ENCODE data around the gene SPG11. TPM values are rescaled to one million over a fixed set of nuclear protein-coding genes. Genes with fewer than 3 reads are reported as not detected.
"Not testable (repeated sequence)": the region's sequence is repeated elsewhere in the genome, so short reads cannot be mapped to it uniquely, and the experiment has no call there.

The SPG11 gene
- polyA plus RNA-seq, 12 donors: 32.7 to 87.2 (median 38.9) TPM; not detected in 1

DNA sequence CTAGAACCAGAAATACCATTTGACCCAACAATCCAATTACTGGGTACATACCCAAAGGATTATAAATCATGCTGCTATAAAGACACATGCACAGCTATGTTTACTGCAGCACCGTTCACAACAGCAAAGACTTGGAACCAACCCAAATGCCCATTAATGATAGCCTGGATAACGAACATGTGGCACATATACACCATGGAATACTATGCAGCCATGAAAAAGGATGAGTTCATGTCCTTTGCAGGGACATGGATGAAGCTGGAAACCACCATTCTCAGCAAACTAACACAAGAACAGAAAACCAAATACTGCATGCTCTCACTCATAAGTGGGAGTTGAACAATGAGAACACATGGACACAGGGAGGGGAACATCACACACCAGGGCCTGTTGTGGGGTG is 25.9 kb upstream of the SPG11 start:
- not testable (repeated sequence) for DNase-seq

DNA sequence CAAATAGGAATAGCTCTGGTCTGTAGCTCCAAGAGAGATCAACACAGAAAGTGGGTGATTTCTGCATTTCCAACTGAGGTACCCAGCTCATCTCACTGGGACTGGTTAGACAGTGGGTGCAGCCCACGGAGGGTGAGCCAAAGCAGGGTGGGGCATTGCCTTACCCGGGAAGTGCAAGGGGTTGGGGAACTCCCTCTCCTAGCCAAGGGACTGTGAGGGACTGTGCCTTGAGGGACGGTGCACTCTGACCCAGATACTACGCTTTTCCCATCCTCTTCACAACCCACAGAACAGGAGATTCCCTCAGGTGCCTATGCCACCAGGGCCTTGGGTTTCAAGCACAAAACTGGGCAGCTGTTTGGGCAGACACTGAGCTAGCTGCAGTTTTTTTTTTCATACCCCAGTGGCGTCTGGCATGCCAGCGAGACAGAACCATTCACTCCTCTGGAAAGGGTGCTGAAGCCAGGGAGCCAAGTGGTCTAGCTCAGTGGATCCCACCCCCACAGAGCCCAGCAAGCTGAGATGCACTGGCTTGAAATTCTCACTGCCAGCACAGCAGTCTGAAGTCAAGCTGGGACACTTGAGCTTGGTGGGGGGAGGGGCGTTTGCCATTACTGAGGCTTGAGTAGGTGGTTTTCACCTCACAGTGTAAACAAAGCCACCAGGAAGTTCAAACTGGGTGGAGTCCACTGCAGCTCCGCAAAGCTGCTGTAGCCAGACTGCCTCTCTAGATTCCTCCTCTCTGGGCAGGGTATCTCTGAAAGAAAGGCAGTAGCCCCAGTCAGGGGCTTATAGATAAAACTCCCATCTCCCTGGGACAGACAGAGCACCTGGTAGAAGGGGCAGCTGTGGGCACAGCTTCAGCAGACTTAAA is 19.6 kb upstream of the SPG11 start:
- DNase-seq: not testable (repeated sequence)

DNA sequence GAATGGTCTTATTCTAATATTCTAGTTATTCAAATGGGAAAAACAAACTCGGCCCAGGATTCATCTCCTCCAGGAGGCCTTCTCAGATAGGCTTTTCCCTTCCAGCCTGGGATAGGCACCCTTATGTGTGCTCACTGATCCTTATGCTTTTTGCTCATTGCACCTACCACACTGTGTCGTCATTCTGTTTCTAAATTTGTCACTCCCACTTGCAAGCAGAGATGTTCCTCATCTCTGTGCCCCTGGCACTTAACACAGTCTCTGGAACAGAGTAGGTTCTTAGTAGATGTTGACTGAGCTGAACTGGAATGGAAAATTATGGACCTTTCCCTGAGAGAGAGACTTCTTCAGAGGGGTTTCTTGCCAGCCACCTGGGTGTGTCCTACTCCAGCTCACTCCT is 18.7 kb upstream of the SPG11 start:
- no peak for DNase-seq

DNA sequence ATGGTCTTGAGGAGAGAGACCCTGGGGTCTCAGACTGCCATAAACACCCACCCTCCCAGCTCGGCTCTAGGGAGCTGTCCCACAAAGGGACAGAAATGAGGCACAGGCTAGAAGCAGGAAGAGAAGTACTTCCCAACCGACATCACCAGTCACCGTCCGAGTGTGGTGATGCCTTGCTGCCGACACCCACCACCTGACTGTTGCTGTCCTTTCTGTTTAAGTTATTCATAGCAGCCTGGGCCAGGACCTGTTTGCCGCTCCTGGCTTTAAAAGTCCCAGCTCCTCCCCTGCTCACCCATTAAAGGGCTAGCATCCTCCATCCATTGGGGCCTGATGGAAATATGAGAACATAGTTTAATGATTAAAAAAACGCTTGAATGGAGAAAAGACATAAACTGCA is 13.2 kb upstream of the SPG11 start:
- DNase-seq: no peak

DNA sequence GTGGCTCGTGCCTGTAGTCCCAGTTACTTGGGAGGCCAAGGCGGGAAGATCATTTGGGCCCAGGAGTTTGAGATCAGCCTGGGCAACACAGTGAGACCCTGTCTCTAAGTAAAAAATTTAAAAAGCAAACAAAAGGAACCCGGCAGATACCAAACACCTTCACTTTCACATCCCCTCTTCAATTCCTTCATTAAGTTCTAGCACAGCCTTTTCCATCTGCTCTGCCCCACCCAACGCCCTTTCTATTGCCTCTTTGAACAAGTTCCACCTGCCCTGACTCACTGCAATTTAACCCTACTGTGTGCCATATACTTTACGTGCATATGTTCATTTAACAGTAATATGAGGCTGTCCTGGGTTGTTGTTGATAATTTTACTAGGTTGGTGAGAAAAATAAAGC is 12.4 kb upstream of the SPG11 start:
- no peak for DNase-seq

DNA sequence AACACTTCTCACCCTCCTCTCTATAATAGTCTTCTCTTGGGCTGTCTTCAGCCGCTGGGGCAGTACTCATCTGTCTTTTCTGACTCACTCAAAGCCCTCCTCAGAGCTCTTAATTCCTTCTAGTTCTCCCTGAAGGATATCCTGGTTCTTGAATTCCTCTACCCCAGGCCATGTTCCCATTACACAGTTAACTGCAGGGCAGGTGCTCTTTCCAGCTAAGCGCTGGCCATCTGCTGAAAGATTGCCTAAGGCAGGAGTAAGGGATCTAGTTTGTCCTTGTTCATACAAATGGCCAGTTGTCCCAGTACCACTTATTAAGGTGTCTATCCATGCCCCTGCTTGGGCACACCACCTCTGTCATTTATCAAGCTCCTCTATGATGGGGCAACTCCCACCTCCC is 10.2 kb upstream of the SPG11 start:
- DNase-seq: no peak

DNA sequence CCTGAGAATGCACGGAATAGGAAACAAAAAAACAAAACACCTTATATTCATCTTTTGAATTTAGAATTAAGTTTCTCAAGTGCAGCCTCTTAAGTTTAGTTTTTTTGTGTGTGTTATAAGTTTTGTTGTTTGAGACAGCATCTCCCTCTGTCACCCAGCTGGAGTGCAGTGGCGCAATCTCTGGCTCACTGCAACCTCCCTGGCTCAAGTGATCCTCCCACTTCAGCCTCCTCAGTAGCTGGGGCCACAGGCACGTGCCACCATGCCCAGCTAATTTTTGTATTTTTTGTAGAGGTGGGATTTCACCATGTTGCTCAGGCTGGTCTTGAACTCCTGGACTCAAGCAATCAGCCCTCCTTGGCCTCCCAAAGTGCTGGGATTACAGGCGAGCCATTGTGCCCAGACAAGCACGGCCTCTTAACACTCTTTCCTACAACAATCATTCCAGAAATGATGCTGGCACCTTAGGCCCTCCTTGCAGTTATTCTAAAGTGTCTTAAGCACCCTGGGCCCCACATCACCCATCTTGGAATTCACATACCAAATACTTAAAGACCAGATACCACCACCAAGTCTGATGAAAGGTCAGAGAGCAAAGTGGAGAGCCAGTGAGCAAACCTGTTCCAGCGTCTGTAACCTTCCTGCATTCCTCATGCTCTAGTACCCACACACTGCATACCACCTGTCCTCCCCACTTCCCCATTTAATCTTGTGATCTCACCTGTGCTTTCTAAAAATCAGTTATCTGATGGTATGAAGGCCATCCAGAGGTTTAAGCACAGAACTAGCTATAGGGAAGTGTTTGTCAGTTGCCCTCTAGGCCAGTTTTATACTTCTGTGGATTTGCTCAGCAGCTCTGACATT is 6.9 kb upstream of the SPG11 start:
- no peak for DNase-seq

DNA sequence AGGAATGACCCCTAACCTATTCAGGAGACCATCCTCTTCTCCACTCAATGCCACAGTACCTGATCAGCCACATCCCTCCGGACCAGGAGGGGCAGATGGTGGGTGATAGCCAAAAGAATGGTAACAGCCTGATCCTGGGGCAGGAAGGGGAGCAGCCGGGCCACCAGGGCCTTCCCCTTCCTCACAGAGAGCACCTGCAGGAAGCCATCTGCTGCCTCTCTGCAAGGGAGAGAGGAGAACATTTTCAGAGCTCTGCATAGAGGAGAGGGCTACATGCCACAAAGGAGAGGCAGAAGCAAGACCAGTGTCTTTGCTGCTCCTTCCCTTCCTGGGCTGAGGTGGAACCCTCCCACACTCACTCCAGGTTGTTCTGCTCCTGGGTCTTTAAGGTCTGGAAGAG is 5.5 kb upstream of the SPG11 start:
- no peak for DNase-seq

DNA sequence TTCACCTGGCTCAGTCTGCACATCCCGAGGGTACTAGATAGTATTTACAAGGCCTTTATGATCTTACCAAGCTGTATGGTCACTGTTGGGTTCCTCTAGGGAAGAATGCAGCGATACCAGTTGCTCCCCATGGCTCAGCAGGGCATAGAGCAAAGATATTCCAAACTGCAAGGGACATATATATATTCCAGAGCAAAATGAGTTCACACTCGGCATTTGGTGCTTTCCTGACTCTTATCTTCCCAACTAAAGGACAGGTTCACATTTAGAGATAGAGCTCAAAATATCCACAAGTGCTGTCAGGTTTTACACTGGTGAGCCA is 3.5 kb upstream of the SPG11 start:
- DNase-seq: no peak

DNA sequence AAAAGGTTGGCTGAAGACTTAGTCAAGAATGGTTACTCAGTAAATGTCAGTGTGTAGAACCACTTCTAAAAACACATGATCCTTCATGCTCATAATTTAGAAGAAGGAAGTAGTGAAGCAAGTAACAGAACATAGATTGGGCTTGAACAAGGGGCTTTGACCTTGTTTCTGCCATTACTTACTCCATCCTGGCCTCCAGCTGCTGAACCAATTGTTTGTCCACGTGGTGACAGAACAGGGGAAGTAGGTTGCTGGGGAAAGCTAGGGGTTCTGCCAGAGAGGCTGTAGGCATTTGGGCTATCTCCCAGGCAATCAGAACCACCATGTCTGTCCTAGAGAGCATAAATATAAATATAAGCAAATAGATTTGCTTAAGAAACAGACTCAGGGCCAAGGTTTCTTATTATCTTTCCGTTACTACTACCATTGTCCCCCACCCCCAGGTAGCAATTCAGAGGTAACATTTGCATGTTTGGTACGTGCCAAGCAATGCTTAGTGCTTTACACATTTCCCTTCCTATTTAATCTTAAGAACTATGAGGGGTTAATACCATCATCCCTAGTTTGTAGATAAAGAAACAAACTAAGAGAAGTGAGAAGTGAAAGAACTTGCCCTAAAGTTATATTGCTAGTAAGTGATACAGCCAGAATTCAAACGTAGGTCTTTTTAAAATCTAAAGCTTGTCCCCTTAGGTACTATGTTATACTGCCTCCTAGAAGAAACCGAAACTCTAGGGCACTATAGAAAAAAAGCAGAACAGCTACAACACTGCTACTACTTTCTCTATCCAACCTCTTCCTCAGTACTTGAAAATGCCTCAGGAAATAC is 3.0 kb upstream of the SPG11 start:
- DNase-seq: no peak

DNA sequence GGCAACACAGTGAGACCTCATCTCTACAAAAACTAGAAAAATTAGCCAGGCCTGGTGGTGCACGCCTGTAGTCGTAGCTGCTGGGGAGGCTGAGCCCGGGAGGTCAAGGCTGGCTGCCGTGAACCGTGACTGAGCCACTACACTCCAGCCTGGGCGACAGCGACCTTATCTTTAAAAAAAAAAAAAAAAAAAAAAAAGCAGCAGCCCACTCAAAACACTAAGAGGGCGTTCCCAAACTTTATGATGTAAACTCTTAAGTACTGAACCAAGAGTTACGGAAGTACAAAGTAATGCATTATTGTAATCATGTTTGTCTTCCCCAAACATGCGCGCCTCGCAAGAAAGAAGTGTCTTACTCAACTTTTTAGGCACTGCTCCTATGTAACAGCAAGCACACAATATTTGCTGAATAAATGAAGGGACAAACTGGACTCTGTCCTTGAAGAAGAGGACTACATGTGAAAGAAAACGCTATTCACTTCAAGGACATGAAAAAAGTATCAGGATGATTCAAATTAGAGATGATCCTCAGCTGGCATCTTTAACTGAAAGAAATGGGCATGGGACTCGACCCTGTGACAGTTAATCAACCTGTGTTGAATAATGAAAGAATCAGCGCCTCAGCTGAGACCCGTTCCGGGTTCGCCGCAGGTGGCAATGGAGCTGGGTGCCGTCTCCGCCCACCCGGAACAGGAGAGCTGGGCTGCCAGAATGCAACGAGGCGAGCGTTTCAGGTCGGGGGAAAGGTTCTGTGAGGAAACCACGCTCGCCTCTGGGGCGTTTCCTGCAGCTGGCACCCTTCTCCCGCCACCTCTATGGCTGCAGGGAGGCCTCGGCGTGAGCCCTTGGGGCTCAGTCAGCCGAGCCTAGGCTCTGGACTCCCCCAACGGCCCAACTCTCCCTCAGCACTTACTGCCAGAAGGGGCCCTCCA is 718 bp downstream of the SPG11 start:
- DNase-seq: no peak

DNA sequence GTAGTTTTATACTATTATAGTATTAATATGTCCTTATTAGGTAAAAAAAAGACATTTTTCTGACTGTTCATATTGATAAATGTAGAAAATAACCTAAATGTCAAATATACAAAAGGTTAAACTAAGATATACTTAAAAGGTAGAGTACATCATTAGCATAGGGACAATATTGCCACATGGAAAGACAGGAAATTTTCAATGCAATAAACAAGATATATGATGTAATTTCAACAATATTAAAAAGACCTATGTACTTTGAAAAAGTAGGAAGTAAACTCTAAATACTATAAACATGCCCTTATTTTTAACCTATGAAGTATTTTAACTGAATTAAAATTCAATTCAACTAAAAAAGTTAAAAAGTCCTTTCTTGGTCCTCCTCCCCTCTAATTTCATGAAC is 1.9 kb downstream of the SPG11 start:
- no peak for DNase-seq

DNA sequence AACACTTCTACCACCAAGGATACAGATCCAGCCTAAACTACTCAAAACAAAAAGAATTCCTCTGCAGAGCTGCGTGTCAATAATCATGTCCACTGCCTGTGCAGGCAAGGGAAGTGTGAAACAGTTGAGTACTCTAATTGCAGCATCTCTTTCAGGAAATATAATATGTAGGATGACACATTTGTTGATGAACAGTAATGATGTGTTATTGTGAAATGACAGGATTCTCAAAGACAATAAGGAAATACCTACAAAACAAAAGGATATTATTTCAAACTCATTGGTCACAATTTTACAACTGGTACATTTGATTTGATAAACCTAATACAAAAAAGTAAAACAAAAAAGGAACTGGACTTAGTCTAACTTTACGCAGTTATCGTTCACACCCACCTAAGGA is 4.4 kb downstream of the SPG11 start:
- no peak for DNase-seq

DNA sequence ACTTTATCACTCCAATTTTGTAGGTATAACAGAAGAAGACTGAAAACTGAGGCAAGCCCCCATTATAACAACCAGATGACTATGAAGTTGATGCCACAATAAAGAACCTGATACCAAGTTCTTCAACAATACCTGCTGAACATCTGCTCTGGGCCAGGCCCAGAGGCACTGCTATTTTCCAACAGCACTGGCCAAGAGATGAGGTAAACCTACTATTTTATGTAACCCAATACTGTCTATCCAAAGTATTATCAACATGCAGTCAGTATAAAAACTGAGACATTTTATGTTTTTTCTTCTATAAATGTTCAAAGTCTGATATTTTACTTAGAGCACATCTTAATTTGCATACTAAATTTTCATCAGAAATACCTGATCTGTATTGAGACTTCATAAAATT is 6.1 kb downstream of the SPG11 start:
- DNase-seq: no peak

DNA sequence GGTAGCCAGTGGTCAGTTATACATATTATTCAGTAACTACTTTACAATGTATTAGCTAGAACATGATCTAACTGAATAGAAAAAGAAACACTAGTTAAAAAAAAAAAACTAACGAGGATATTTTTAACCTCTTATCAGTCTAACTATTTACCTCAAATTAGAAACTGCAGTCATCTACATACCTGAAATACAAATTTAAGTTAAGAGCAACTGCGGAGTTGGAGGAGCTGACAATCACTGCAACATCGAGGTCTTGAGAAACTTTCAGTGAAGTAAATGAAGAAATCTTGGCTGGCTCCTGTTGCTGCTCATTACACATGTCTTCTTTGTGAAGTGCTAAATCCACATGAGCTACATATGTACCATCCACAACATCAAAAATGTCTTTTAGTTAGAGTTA is 6.5 kb downstream of the SPG11 start:
- no peak for DNase-seq

DNA sequence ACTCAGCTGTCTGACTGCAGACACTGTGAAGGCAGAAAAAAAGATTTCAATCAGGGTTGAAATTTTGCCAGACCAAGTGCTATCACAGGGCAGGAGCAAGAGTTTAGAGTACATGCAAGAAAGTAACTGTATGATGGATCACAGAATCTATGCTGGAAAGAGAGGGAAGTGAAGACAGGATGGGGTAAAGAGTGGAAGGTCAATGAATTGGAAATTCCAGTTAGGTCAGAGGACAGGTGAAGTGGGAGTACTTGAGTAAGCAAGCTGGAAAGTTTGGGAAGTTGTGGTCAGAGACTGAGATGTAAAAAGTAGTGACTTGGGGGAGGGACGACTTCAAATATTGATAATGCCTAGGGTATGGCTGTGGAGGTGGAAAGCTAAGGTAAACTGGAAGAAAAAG is 7.2 kb downstream of the SPG11 start:
- DNase-seq: no peak

DNA sequence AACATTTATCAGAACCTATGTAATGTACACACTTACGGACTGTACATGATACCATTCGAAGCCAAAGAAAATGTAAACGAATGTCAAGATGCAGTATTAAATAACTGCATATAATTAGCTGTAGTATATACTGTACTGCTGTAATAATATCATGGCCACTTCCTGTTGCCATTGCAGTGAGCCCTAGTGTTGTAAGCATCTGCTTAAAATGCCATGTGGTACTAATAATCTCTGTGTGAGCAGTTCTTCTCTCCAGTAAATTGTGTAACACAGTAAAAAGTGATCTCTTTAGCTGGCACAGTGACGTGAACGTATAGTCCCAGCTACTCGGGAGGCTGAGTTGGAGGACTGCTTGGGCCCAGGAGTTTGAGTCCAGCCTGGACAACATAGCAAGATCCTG is 8.6 kb downstream of the SPG11 start:
- DNase-seq: no peak

DNA sequence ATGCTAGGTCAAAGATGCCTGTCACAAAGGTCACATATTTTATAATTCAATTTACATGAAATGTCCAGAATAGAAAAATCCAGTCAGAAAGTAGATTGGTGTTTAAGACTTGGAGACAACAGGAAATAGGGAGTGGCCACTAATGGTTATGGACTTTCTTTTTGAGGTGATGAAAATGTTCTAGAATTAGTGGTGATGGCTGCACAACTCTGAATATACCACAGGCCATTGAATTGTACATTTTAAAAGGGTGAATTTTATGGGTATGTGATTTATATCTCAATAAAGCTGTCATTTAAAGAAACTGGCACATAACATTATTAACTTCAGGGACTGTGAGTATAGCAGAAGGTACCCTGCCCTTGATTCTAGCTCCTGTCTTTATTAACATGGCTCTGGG is 15.8 kb downstream of the SPG11 start:
- no peak for DNase-seq

DNA sequence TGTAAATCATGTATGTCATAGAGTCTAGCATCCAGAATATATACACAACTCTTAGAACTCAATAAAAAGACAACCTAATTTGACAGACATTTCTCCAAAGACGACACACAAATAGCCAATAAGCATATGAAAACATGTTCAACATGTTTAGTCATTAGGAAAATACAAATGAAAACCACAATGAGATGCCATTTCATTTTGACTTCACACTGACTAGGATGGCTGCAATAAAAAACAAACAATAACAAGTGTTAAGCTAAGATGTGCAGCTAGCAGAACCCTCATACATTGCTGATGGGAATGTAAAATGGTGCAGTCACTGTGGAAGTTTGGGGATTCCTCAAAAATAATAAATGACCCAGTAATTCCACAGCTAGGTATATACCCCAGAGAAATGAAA is 16.4 kb downstream of the SPG11 start:
- no peak for DNase-seq

DNA sequence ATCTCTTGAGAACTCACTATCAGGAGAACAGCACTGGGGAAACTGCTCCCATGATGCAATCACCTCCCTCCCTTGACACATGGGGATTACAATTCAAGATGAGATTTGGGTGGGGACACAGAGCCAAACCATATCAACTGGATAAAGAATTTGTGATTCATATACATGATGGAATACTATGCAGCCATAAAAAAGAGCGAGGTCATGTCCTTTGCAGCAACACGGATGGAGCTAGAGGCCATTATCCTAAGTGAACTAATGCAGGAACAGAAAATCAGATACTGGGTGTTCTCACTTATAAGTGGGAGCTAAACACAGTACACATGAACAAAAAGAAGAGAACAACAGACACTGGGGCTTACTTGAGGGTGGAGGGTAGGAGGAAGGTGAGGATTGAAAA is 17.0 kb downstream of the SPG11 start:
- DNase-seq: no peak

DNA sequence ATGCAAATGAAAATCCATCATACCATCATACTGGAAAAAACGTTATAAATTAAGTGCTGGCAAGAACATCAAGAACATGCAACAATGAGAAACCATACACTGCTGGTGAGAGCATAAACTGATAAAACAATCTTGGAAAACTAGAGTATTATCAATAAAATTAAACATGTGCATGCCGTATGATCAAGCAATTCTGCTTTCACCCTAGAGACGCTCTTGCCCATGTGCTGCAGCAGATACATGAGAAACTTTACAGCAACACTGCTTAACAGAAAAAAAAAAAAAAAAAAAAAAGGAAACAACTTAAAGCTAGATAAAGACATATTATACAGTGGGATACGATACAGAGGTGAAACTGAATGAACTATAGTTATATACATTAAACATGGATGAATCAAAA is 21.8 kb downstream of the SPG11 start:
- DNase-seq: no peak

All from muscle of arm (tissue), 12 donors.